ENCODE measurements around the gene GFI1. TPM values are rescaled to one million over a fixed set of nuclear protein-coding genes. Genes with fewer than 3 reads are reported as not detected.

Gene GFI1
- polyA plus RNA-seq, 1 of the 3 experiments (the other 2 are of a cell fraction) = 0.18 TPM

- TF ChIP-seq GATA2 (CRISPR knock-in tag; IDR thresholded peaks at IDR 0.05) = no peak
- no peak for TF ChIP-seq TCF12 (IDR thresholded peaks at IDR 0.05)
- TF ChIP-seq FOXM1 (IDR thresholded peaks at IDR 0.05; ENCODE audit: low read depth) = no peak
- no peak for TF ChIP-seq TEAD4 (IDR thresholded peaks at IDR 0.05; ENCODE audit: borderline replicate concordance, insufficient read depth)
- TF ChIP-seq USF1 (IDR thresholded peaks at IDR 0.05; ENCODE audit: borderline replicate concordance, low read depth) = no peak
- TF ChIP-seq REST (IDR thresholded peaks at IDR 0.05; ENCODE audit: low read depth, low read length) = no peak
- no peak for TF ChIP-seq USF2 (IDR thresholded peaks at IDR 0.05; ENCODE audit: borderline replicate concordance, low read depth, low read length)
- TF ChIP-seq PBX3 (IDR thresholded peaks at IDR 0.05) = no peak
- no peak for TF ChIP-seq GABPA (IDR thresholded peaks at IDR 0.05; ENCODE audit: low read depth)
- TF ChIP-seq RCOR1 (IDR thresholded peaks at IDR 0.05; ENCODE audit: low read length) = no peak
- TF ChIP-seq FOXJ3 (CRISPR knock-in tag; IDR thresholded peaks at IDR 0.05) = no peak
- no peak for TF ChIP-seq RFX5 (IDR thresholded peaks at IDR 0.05; ENCODE audit: low read length)
- TF ChIP-seq CTCF (IDR thresholded peaks at IDR 0.05) = no peak
- TF ChIP-seq EP300 (IDR thresholded peaks at IDR 0.05; ENCODE audit: borderline replicate concordance in 1 of 2, low read depth in 1 of 2, low read length in 1 of 2) = no peak
- no peak for TF ChIP-seq RXRA (IDR thresholded peaks at IDR 0.05; ENCODE audit: borderline replicate concordance, low read depth)
- TF ChIP-seq ZBTB33 (IDR thresholded peaks at IDR 0.05; ENCODE audit: borderline replicate concordance, low read depth) = no peak
- TF ChIP-seq MAX (IDR thresholded peaks at IDR 0.05; ENCODE audit: low read depth) = no peak
- no peak for TF ChIP-seq TAF1 (IDR thresholded peaks at IDR 0.05; ENCODE audit: borderline replicate concordance, low read depth, low read length)
- no peak overlapping the region for H3K27ac ChIP-seq (ENCODE audit: low read depth in 2 of 2, low read length in 1 of 2)
- H3K4me3 ChIP-seq (ENCODE audit: low read depth in 2 of 2, low read length in 1 of 2) = no peak overlapping the region
- no peak for DNase-seq
- CTCF ChIA-PET = no interaction called here
- no peaks in the 10 kb centered on the region; a peak in 1 of 4 replicates for H3K4me1 ChIP-seq (ENCODE audit: control insufficient read depth in 1 of 2, insufficient read depth in 2 of 2, low read depth in 1 of 2, low read length in 1 of 2)
- 91% methylated on average over 1 of the region's 1 CpG for WGBS (ENCODE audit: low lambda C conversion rate)
- H3K4me2 ChIP-seq = no peak overlapping the region
- no peaks in the 10 kb centered on the region for H3F3A ChIP-seq (replicated peaks; ENCODE audit: insufficient read depth)
- no peaks in the 10 kb centered on the region for H3K27me3 ChIP-seq (ENCODE audit: insufficient read depth)
- no peaks in the 10 kb centered on the region for H3K79me2 ChIP-seq (ENCODE audit: insufficient read depth)
- H3K36me3 ChIP-seq (replicated peaks in 1 of 2; ENCODE audit: control insufficient read depth in 1 of 2, insufficient read depth in 2 of 2, low read length in 1 of 2) = no peaks in the 10 kb centered on the region
- H3K9me2 ChIP-seq = no peaks in the 10 kb centered on the region
- peak overlapping the region; percentile 49; the same call in 1 of the 2 replicates for H2AFZ ChIP-seq (ENCODE audit: low read depth)
- H3K9ac ChIP-seq = no peak overlapping the region
- no peaks in the 10 kb centered on the region for H4K20me1 ChIP-seq (ENCODE audit: insufficient read depth)
- POLR2A ChIA-PET = no interaction called here
- H3K9me3 ChIP-seq = no peaks in the 10 kb centered on the region
Observed at GRCh38 chr1:92444351-92444750, 42.4 kb downstream of the GFI1 start.
